Measurements from ENCODE around the gene TSPAN3.
A peak's percentile ranks its signal among the peaks of the same experiment; 100 is the strongest.

The TSPAN3 gene

GRCh38 chr15:77097921-77098320 is 27.0 kb upstream of the TSPAN3 start:
- TF ChIP-seq CTCF (IDR thresholded peaks at IDR 0.05; ENCODE audit: insufficient read depth, low read depth, low read length, missing control alignments): no peak
- DNase-seq (ENCODE audit: low read depth): no peak
- H3K4me3 ChIP-seq (ENCODE audit: low read depth, low read length): no peak overlapping the region

- TF ChIP-seq CTCF (IDR thresholded peaks at IDR 0.05; ENCODE audit: insufficient read depth, low read depth, low read length, missing control alignments): no peak
- no peak overlapping the region for H3K4me3 ChIP-seq (ENCODE audit: low read depth, low read length)
- DNase-seq (ENCODE audit: low read depth): no peak
These were observed 26.4 kb upstream of the TSPAN3 start for GRCh38 chr15:77097248-77097721.

- H3K4me3 ChIP-seq (ENCODE audit: low read depth, low read length): no peak overlapping the region
- no peak for TF ChIP-seq CTCF (IDR thresholded peaks at IDR 0.05; ENCODE audit: insufficient read depth, low read depth, low read length, missing control alignments)
- no peak for DNase-seq (ENCODE audit: low read depth)
These were observed 25.6 kb upstream of the TSPAN3 start for GRCh38 chr15:77096541-77096940.

- no peak for TF ChIP-seq CTCF (IDR thresholded peaks at IDR 0.05; ENCODE audit: insufficient read depth, low read depth, low read length, missing control alignments)
- DNase-seq (ENCODE audit: low read depth): no peak
These were observed 25.2 kb upstream of the TSPAN3 start for GRCh38 chr15:77096138-77096537.

GRCh38 chr15:77094397-77095030 is 23.6 kb upstream of the TSPAN3 start:
- DNase-seq (ENCODE audit: low read depth): no peak
- TF ChIP-seq CTCF (IDR thresholded peaks at IDR 0.05; ENCODE audit: insufficient read depth, low read depth, low read length, missing control alignments): peak; percentile 27
- no peak overlapping the region for H3K4me3 ChIP-seq (ENCODE audit: low read depth, low read length)

More at GRCh38 chr15:77096138-77096537, 25.2 kb upstream of the TSPAN3 start:
- no peak overlapping the region for H3K4me3 ChIP-seq (ENCODE audit: low read depth, low read length)

GRCh38 chr15:77093436-77093835 is 22.5 kb upstream of the TSPAN3 start:
- no peak overlapping the region for H3K4me3 ChIP-seq (ENCODE audit: low read depth, low read length)
- TF ChIP-seq CTCF (IDR thresholded peaks at IDR 0.05; ENCODE audit: insufficient read depth, low read depth, low read length, missing control alignments): no peak
- no peak for DNase-seq (ENCODE audit: low read depth)

GRCh38 chr15:77091097-77091496 is 20.2 kb upstream of the TSPAN3 start:
- H3K4me3 ChIP-seq (ENCODE audit: low read depth, low read length): no peak overlapping the region
- TF ChIP-seq CTCF (IDR thresholded peaks at IDR 0.05; ENCODE audit: insufficient read depth, low read depth, low read length, missing control alignments): no peak
- no peak for DNase-seq (ENCODE audit: low read depth)
